Heart left ventricle (tissue), 13 donors: ENCODE measurements around the gene ASIC1.
A peak's percentile ranks its signal among the peaks of the same experiment; 100 is the strongest.

Source experiments
- POLR2A ChIP-seq, 2 donors: fragments of 450-650 bp; IDR thresholded peaks; one replicate each; pipeline ENCODE4 v1.6.1; 2017; ENCODE audit warnings: antibody characterized with exemption in 2 of 2, mild to moderate bottlenecking in 2 of 2, moderate library complexity in 2 of 2
- TF ChIP-seq, protein P1 (sequence below), 12 donors: fragments of 200-600 bp; sonication (generic) in 4 of 12; IDR thresholded peaks; one replicate each; pipeline versions ENCODE4 v1.5.0 to v1.8.0; 2018 to 2022; ENCODE audit warnings: antibody characterized with exemption in 12 of 12, mild to moderate bottlenecking in 5 of 12
- donor health status: ischemic (EF 13 %, LVEDD 7.1; RV severe dilation, severe dysfunction).
- donor health status: DM: no; HTN: yes; CAD: no.
- donor health status: DM: no; HTN: no; CAD: no.
- donor health status: ischemic (EF 25% LVEDD 6.9; RV normal size, moderate dysfunction).
- donor health status: ischemic (EF 25% LVEDD 5.7; RV mildly dilated, moderate dysfunction).
- donor health status: ischemic (EF 35%, LVEDD 5.7; RV mildly dilated, moderate dysfunction).
- donor health status: nonischemic (EF 11% LVEDD 7.7; RV severe dilation, severe dysfunction).
- donor health status: DM: yes; HTN: yes; CAD: no.
- donor health status: PGD.
- donor health status: ischemic (EF 29% LVEDD 5.4; RV normal size, mild dysfunction).
- donor health status: nonischemic (EF 23%, LVEDD 6.1; RV moderate dilation, normal function).

DNA sequence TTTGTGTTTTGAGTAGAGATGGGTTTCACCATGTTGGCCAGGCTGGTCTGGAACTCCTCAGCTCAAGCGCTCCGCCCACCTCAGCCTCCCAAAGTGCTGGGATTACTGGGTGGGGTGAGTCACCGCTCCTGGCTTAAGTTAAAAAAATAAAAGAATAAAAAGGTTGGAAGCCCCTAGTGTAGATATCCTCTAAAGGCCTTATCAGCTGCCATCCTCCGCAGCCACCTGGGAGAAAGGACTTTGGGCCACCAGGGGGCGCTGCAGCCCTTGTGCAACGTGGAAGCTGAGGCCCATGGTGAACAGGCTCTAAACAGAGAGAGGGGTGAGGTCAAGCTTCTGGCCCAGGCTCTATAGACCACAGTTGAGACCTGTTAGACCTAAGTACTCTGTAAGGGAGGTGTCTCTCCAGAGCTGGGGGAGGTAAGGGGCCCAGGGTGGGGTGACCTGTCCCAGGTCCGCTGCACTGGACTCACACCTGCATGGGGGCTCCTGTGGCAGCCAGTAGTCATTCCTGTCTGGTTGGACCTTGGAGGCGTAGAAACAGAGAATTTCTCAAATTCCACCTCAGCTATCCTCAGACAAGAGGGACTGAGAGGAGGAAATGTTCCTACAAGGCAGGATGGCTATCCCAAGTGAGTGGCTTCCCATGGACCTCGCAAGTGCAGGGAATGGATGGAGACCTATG lies 18.1 kb upstream of the ASIC1 start:
- TF ChIP-seq, protein P1, sequence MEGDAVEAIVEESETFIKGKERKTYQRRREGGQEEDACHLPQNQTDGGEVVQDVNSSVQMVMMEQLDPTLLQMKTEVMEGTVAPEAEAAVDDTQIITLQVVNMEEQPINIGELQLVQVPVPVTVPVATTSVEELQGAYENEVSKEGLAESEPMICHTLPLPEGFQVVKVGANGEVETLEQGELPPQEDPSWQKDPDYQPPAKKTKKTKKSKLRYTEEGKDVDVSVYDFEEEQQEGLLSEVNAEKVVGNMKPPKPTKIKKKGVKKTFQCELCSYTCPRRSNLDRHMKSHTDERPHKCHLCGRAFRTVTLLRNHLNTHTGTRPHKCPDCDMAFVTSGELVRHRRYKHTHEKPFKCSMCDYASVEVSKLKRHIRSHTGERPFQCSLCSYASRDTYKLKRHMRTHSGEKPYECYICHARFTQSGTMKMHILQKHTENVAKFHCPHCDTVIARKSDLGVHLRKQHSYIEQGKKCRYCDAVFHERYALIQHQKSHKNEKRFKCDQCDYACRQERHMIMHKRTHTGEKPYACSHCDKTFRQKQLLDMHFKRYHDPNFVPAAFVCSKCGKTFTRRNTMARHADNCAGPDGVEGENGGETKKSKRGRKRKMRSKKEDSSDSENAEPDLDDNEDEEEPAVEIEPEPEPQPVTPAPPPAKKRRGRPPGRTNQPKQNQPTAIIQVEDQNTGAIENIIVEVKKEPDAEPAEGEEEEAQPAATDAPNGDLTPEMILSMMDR (IDR thresholded peaks at IDR 0.05): peak; percentile 74 to 96 (median 87)
- TF ChIP-seq POLR2A (IDR thresholded peaks at IDR 0.05): no peak
